Pancreas (tissue), 10 donors: ENCODE measurements around the gene CNTNAP5. TPM values are rescaled to one million over a fixed set of nuclear protein-coding genes. Genes with fewer than 3 reads are reported as not detected.

ENCODE experiments used
- ATAC-seq, 4 donors: fragments of 200-7000 bp; cut with Tn5 transposase; one replicate each; pipeline versions ENCODE4 v1.8.0 to v1.9.1; 2020; ENCODE audit warnings: mild to moderate bottlenecking in 4 of 4, moderate library complexity in 4 of 4
- DNase-seq, 6 donors: peaks; one replicate each; pipeline ENCODE4 v3.0.0-alpha.2; 2020
- FAIRE-seq: peaks from 2 replicates; lab custom pipeline; 2012; peaks lifted over from hg19 to GRCh38; lab: Jason Lieb, UNC
- H3K27ac ChIP-seq, 4 donors: fragments of 200-600 bp; sonication (generic); 1 replicate in 3 of 4; 2 replicates in 1 of 4; pipeline versions ENCODE4 v1.5.0 to v1.8.0; 2020
- H3K27me3 ChIP-seq, 4 donors: fragments of 200-600 bp; one replicate each; pipeline ENCODE4 v1.8.0; 2021
- H3K36me3 ChIP-seq, 3 donors: fragments of 200-600 bp; sonication (generic) in 1 of 3; one replicate each; pipeline versions ENCODE4 v1.5.0 to v1.8.0; 2020 to 2021
- H3K4me1 ChIP-seq, 3 donors: fragments of 200-600 bp; one replicate each; pipeline ENCODE4 v1.8.0; 2021
- H3K4me3 ChIP-seq, 4 donors: fragments of 200-600 bp; sonication (generic) in 2 of 4; one replicate each; pipeline versions ENCODE4 v1.5.0 to v1.8.0; 2020 to 2021
- H3K9me3 ChIP-seq, 4 donors: fragments of 200-600 bp; one replicate each; pipeline ENCODE4 v1.8.0; 2021
- WGBS, 2 donors: extraction: QIAGEN DNeasy Blood & Tissue Kit; methylation state at CpG; one replicate each; pipeline ENCODE4 v1.1.7; 2013; 5-methylcytosine and 5-hydroxymethylcytosine counted together
- intact Hi-C, 3 donors: fragments of 100-400 bp; cut with DNase I; formaldehyde crosslinking; loops; one replicate each; pipeline versions ENCODE4 v1.11.1 to v1.14.2; 2022
- polyA plus RNA-seq, 2 donors: library from polyadenylated mRNA; stranded (reverse); fragments of 200-250 nt; gene quantifications; one replicate each; pipeline ENCODE4 v1.2.3, GENCODE V29; 2013
- total RNA-seq, 6 donors: library from RNA; stranded (reverse); fragmentation: NEBNext Ultra II Directional in 4 of 6; extraction: Animal tissue kit (Norgen Biotek cat#: 25700) in 4 of 6; gene quantifications; one replicate each; pipeline versions ENCODE4 v1.2.1 to v1.2.4, GENCODE V29; 2021 to 2023
- TF ChIP-seq, protein P1 (sequence below), 4 donors: fragments of 200-600 bp; sonication (generic) in 3 of 4; IDR thresholded peaks; one replicate each; pipeline versions ENCODE4 v1.5.0 to v1.8.0; 2021; ENCODE audit warnings: antibody characterized with exemption in 4 of 4
- donor health status: healthy with polysubstance abuse.
- donor health status: DM: no; HTN: no; CAD: no; lungs with moderate emphysema.
- donor health status: DM: no; HTN: no; CAD: no.
- donor health status: control.
- donor health status: control.
- donor health status: Bipolar disorder and iron deficiency.
- donor health status: DM: yes; HTN: yes; CAD: no.
- donor health status: DM: no; HTN: no; CAD: no.
- donor health status: DM: no; HTN: no; CAD: no.
- donor health status: DM: yes; HTN: yes; CAD: no.

CNTNAP5 gene
- total and polyA plus RNA-seq, 8 donors, result 0.05 to 0.43 (median 0.12) TPM

DNA sequence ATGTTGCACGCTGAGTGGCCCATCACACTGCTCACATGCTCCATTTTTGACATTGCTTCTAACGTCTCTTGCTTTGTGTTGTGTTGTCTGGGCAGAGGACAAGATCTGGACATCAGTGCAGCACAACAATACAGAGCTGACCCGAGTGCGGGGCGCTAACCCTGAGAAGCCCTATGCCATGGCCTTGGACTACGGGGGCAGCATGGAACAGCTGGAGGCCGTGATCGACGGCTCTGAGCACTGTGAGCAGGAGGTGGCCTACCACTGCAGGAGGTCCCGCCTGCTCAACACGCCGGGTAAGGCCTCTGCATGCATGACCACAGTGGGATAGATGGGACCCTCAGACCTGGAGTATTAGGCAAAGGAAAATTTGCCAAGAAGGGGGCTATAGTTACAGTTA lies 622.6 kb downstream of the CNTNAP5 start:
- Histone ChIP-seq H3K4me1 (no peaks in the 10 kb centered on the region), H3K27ac (no peak overlapping the region), H3K27me3 (no peaks in the 10 kb centered on the region), H3K4me3 (no peak overlapping the region), H3K9me3 (no peaks in the 10 kb centered on the region), H3K36me3 (no peaks in the 10 kb centered on the region)
- DNase-seq, result no peak
- FAIRE-seq, result no peak
- WGBS, 2 donors, result 74 to 78% methylated on average over 12 of the region's 12 CpGs
- no peak for ATAC-seq
- intact Hi-C loops, result no loop called here
- TF ChIP-seq, protein P1, sequence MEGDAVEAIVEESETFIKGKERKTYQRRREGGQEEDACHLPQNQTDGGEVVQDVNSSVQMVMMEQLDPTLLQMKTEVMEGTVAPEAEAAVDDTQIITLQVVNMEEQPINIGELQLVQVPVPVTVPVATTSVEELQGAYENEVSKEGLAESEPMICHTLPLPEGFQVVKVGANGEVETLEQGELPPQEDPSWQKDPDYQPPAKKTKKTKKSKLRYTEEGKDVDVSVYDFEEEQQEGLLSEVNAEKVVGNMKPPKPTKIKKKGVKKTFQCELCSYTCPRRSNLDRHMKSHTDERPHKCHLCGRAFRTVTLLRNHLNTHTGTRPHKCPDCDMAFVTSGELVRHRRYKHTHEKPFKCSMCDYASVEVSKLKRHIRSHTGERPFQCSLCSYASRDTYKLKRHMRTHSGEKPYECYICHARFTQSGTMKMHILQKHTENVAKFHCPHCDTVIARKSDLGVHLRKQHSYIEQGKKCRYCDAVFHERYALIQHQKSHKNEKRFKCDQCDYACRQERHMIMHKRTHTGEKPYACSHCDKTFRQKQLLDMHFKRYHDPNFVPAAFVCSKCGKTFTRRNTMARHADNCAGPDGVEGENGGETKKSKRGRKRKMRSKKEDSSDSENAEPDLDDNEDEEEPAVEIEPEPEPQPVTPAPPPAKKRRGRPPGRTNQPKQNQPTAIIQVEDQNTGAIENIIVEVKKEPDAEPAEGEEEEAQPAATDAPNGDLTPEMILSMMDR (IDR thresholded peaks at IDR 0.05), result no peak

DNA sequence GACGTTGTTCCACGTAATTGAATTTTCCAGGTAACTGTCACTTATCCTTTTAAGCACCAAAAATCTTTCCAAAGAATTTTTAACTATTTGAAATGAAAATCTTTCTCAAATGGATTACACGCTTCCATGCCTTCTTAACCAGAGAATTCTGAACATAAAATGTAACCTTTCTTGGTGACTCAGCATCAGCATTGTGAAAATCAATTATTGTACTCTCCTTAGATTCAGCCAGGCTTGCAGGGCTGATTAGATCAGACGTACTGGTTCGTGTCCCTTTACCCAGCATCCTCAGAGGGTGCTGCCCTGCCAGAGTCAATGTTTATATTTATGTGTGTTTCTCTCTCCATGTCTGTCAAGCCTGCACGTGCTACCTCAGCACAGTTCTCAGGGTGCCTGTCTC lies 623.9 kb downstream of the CNTNAP5 start:
- Histone ChIP-seq H3K27ac (no peak overlapping the region), H3K9me3 (no peaks in the 10 kb centered on the region), H3K4me3 (no peak overlapping the region), H3K4me1 (no peaks in the 10 kb centered on the region), H3K36me3 (no peaks in the 10 kb centered on the region), H3K27me3 (no peaks in the 10 kb centered on the region)
- 53 to 73% methylated on average over 6 of the region's 6 CpGs for WGBS, 2 donors
- TF ChIP-seq, protein P1 (IDR thresholded peaks at IDR 0.05), result no peak
- no peak for ATAC-seq
- DNase-seq, result no peak
- FAIRE-seq, result no peak
- intact Hi-C loops, result no loop called here

DNA sequence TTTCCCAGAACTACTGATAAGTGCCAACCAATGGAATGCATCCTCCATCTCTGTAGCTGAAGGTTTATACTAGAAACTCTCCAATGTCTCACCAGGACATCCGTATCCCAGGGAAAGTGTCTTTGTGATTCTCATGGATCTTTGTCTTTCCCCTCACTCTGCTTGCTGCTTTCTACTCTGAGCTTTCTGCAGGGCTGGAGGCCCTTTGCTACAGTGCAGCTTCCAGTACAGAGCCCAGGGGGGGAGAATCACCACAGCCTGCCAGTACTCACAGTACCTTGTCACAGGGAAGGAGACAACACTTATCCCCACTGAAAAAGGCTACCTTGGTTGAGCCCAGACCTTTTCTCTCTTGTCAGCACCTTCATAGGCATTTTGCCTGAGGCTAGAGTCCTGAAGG lies 627.0 kb downstream of the CNTNAP5 start:
- H3K27me3 ChIP-seq, result no peaks in the 10 kb centered on the region
- 71 to 80% methylated on average over 1 of the region's 1 CpG for WGBS, 2 donors
- no peaks in the 10 kb centered on the region for H3K9me3 ChIP-seq
- TF ChIP-seq, protein P1 (IDR thresholded peaks at IDR 0.05), result no peak
- FAIRE-seq, result no peak
- no peaks in the 10 kb centered on the region for H3K36me3 ChIP-seq
- H3K4me1 ChIP-seq, result no peaks in the 10 kb centered on the region
- ATAC-seq, result no peak
- no peak for DNase-seq
- intact Hi-C loops, result no loop called here
- H3K4me3 ChIP-seq, result no peak overlapping the region
- H3K27ac ChIP-seq, result no peak overlapping the region

DNA sequence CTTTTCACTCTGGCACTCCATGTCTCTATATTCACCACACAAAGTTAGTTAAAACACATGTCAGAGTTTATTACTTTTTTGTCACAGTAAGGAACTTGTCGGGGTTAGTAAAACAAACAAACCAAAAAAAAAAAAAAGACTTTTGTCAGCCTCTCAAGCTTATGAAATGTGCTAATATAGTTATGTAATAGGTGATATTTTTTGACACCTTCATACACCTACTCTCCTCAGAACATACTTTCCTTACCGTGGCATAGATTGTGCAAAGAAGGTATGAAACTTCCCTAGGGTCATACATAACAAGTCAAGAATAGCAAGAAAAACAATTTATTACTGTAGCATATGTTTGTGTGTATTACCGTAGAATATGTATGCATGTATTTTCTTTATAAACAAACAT lies 633.3 kb downstream of the CNTNAP5 start:
- Histone ChIP-seq H3K27ac (no peak overlapping the region), H3K27me3 (no peaks in the 10 kb centered on the region), H3K4me3 (no peak overlapping the region), H3K4me1 (no peaks in the 10 kb centered on the region), H3K36me3 (no peaks in the 10 kb centered on the region), H3K9me3 (no peaks in the 10 kb centered on the region)
- intact Hi-C loops, result no loop called here
- FAIRE-seq (no peak), DNase-seq (no peak), ATAC-seq (no peak)
- WGBS, 2 donors, result 46 to 49% methylated on average over 3 of the region's 3 CpGs
- TF ChIP-seq, protein P1 (IDR thresholded peaks at IDR 0.05), result no peak

DNA sequence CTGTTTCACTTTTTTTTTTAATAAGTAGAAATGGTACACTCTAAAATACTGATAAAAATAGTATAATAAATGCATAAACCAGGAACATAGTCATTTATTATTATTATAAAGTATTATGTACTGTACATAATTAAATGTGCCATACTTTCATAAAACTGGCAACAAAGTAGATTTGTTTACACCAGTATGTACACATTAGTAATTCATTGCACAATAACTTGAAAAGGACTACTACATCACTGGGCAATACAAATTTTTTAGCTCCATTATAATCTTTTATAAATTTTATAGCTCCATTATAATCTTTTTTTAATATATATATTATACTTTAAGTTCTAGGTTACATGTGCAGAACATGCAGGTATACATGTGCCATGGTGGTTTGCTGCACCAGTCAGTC lies 636.5 kb downstream of the CNTNAP5 start:
- Histone ChIP-seq H3K4me3 (no peak overlapping the region), H3K27ac (no peak overlapping the region), H3K27me3 (no peaks in the 10 kb centered on the region), H3K36me3 (no peaks in the 10 kb centered on the region), H3K9me3 (no peaks in the 10 kb centered on the region), H3K4me1 (no peaks in the 10 kb centered on the region)
- FAIRE-seq (no peak), ATAC-seq (no peak), DNase-seq (no peak)
- TF ChIP-seq, protein P1 (IDR thresholded peaks at IDR 0.05), result no peak
- intact Hi-C loops, result no loop called here
